ENCODE measurements around the gene POM121C. TPM values are rescaled to one million over a fixed set of nuclear protein-coding genes. Genes with fewer than 3 reads are reported as not detected.
A peak's percentile ranks its signal among the peaks of the same experiment; 100 is the strongest.
"Not testable (repeated sequence)": the region's sequence is repeated elsewhere in the genome, so short reads cannot be mapped to it uniquely, and the experiment has no call there.

The POM121C gene
- total RNA-seq, 1 donor, result 10.8 TPM

DNA sequence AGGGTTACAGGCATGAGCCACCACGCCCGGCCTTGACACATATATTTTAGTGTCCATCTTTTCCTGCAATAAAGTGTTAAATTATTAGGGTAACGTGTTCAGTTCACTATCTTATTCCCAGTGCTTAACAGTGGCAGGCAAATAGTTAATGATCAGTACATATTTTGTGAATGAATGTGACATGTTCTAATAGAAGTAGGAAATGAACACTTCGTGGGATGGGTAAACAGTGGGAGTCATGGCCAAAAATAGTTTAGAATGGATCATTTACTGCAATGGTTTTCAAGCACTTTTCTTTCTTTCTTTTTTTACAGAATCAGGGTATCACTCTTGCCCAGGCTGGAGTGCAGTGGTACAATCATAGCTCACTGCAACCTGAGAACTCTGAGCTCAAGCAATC, 15.9 kb downstream of the POM121C start:
- DNase-seq (ENCODE audit: low read depth), result not testable (repeated sequence)

DNA sequence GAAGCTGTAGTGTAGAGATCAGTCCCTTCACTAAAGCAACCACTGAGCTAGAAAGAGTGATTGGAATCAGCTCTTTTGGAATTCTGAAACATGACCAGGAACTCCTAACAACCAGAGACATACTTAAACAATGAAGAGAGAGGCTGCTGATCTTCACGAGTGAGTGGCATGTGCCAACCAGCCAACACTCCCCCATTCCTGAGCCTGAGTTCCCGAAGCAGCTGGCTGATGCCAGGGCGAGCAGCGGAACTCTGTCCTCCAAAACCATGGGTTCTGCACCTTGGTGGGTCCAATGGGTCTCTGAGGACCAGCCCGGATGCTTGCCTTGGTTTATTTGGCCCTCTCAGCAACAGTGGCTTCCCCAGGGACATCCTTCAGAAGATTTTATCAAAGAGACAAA, 25.6 kb downstream of the POM121C start:
- not testable (repeated sequence) for H3K4me3 ChIP-seq (ENCODE audit: low read depth, low read length); DNase-seq (ENCODE audit: low read depth)

More for the DNA sequence above, 15.9 kb downstream of the POM121C start:
- not testable (repeated sequence) for H3K4me3 ChIP-seq (ENCODE audit: low read depth, low read length)

DNA sequence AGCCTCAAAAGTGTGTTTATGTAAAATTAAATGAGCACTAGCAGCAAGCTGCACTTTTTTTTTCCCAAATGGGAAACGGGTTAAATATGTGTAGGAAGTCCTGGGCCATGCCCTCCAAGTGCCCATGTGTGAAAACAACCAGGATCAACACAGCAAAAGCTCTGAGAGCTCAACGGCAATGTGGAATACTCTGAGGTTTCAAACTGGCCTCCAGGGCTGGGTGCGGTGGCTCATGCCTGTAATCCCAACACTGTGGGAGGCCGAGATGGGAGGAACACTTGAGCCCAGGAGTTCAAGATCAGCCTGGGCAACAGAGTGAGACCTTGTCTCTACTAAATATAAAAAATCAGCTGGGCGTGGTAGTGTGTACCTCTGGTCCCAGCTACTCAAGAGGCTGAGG, 28.1 kb downstream of the POM121C start:
- DNase-seq (ENCODE audit: low read depth); H3K4me3 ChIP-seq (ENCODE audit: low read depth, low read length): not testable (repeated sequence)

DNA sequence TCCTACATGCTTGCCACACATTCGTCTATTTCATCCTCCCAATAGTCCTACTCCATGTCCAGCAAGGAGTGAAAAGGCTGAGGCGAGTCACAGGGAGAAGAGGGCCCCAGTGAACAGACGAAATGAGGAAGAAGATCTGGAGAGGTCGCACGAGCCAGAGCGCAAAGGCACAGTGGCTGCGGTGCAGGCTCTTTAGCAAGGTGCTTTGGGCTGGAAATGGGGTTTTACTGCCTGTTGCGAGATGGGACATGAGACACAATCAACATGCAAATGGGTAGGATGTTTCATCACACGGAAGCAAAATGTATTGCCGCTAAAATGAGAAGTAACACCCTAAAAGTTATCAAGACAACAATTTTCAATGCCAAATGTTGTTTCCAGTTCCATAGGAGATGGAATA, 29.7 kb downstream of the POM121C start:
- DNase-seq (ENCODE audit: low read depth); H3K4me3 ChIP-seq (ENCODE audit: low read depth, low read length): not testable (repeated sequence)

DNA sequence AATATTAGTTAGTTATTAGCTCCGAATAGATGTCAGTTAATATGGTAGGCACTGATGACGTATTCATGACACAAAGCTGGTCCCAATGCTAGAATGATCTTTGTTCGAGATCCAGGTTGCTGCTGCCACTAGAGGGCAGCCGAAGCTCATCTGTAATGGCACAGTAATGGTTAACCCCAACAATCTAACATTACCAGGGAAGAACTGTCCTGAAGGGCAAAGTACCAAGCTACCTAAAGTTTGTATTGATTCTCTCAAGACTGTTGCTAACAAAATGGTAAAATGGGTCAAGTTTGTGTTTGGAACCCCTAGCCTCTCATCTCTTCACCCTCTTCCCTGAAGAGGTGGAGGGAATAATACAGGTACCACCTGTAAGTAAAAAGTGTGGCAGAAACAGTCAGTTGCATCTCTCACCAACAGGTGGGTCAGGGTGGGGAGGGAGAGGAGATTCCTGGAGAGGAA, 33.6 kb downstream of the POM121C start:
- not testable (repeated sequence) for DNase-seq (ENCODE audit: low read depth); H3K4me3 ChIP-seq (ENCODE audit: low read depth, low read length)
- TF ChIP-seq, protein P1, sequence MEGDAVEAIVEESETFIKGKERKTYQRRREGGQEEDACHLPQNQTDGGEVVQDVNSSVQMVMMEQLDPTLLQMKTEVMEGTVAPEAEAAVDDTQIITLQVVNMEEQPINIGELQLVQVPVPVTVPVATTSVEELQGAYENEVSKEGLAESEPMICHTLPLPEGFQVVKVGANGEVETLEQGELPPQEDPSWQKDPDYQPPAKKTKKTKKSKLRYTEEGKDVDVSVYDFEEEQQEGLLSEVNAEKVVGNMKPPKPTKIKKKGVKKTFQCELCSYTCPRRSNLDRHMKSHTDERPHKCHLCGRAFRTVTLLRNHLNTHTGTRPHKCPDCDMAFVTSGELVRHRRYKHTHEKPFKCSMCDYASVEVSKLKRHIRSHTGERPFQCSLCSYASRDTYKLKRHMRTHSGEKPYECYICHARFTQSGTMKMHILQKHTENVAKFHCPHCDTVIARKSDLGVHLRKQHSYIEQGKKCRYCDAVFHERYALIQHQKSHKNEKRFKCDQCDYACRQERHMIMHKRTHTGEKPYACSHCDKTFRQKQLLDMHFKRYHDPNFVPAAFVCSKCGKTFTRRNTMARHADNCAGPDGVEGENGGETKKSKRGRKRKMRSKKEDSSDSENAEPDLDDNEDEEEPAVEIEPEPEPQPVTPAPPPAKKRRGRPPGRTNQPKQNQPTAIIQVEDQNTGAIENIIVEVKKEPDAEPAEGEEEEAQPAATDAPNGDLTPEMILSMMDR (IDR thresholded peaks at IDR 0.05; ENCODE audit: insufficient read depth, low read depth, low read length), result peak; percentile 34

DNA sequence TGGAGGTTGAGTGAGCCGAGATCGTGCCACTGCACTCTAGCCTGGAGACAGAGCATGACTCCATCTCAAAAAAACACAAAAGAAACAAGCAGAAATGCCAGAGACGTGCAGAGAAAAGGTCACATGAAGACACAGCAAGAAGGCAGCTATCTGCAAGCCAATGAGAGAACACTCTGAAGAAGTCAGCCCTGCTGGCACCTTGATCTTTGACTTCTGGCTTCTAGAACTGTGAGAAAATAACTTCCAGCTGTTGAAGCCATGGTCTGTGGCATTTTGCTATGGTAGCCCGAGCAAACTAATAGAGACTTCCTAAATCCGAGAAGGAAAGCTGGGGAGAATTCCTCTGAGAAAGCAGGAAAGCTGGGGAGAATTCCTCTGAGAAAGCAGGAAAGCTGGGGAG, 36.2 kb downstream of the POM121C start:
- DNase-seq (ENCODE audit: low read depth); H3K4me3 ChIP-seq (ENCODE audit: low read depth, low read length): not testable (repeated sequence)

DNA sequence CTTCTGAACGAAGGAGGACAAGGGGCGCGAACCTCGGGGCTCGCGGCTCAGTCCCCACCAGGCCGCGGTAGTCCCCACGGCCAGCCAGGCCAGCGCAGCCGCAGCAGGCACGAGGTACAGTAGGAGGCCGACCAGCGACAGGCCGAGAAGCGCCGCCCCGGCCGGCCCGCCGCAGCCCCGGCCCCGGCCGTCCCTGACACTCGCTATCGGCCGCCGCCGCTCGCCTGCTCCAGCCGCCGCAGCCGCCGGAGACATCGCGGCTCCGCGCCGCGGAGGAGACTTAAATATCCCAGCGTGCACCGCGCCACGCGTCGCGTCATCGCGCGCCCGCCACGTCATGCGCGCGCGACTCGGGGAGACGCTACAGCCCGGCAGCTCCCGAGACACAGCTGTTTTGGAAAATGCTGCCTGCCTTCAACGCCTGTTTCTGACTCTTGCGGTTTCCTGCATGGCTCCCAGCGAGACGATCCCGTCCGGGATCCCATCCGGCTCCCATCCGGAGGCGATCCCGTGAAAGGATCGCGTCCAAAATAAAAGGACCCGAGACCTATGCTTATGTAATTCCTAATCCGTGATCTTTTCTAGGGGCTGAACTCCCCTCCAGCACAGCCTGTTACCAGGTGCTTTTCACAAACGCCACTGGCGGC, 43.5 kb downstream of the POM121C start:
- peak; percentile 46 for DNase-seq (ENCODE audit: low read depth)
- peak overlapping the region; percentile 65 for H3K4me3 ChIP-seq (ENCODE audit: low read depth, low read length)

DNA sequence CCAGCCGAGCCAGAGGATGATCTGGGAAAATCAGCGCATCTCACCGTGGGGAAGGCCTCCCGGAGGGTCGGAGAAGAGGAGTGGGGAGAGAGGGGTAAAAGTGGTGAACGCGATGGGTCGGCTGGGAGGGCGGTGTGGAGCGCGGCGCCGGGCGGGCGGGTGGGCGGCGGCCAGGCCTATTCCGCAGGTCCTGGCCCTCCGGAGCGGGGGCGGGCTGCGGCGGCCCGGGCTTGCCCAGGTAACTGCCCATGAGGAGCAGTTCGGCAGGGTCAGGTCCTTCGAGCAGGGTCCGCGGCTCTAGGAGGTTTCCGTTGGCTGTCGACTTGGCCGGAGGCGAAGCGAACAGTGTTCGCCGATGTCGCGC, 44.0 kb downstream of the POM121C start:
- not testable (repeated sequence) for DNase-seq (ENCODE audit: low read depth)
- peak overlapping the region; percentile 54 for H3K4me3 ChIP-seq (ENCODE audit: low read depth, low read length)

DNA sequence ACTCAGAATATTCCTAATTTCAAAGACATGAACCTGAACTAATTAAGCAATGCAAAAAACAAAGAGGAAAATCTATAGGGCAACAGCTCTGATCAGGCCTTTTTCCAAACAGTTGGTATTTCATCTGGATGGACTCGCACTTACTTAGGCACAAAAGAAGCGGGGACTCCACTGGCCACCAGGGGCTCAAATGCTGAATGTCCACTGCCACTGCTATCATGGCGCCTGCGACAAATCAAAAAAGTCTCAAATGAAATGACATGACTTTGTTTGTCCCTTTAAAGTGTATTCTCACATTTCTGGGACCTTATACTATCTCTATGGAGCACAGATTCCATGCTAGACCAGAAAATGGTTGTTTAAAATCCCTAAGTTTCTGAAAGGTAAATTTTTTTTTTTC, 47.1 kb downstream of the POM121C start:
- not testable (repeated sequence) for H3K4me3 ChIP-seq (ENCODE audit: low read depth, low read length); DNase-seq (ENCODE audit: low read depth)

DNA sequence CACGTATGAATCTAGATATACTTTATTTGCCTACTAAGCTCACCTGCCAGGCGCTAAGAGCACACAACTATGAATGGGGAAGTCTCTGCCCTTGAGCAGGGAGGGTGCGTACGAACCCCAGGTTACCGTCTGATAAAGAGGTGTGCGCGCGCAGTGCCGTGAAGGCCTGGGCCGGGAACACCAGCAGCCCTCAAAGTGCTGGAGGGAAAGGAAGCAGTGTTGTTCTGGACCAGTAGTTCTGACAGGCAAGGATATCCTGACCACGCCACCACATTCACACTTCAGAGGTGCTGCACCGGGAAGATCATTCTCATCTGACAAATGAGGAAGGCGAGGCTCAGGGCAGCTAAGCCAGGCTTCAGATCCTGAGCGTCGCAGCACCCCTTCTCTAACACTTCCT, 62.6 kb downstream of the POM121C start:
- not testable (repeated sequence) for H3K4me3 ChIP-seq (ENCODE audit: low read depth, low read length); DNase-seq (ENCODE audit: low read depth)

DNA sequence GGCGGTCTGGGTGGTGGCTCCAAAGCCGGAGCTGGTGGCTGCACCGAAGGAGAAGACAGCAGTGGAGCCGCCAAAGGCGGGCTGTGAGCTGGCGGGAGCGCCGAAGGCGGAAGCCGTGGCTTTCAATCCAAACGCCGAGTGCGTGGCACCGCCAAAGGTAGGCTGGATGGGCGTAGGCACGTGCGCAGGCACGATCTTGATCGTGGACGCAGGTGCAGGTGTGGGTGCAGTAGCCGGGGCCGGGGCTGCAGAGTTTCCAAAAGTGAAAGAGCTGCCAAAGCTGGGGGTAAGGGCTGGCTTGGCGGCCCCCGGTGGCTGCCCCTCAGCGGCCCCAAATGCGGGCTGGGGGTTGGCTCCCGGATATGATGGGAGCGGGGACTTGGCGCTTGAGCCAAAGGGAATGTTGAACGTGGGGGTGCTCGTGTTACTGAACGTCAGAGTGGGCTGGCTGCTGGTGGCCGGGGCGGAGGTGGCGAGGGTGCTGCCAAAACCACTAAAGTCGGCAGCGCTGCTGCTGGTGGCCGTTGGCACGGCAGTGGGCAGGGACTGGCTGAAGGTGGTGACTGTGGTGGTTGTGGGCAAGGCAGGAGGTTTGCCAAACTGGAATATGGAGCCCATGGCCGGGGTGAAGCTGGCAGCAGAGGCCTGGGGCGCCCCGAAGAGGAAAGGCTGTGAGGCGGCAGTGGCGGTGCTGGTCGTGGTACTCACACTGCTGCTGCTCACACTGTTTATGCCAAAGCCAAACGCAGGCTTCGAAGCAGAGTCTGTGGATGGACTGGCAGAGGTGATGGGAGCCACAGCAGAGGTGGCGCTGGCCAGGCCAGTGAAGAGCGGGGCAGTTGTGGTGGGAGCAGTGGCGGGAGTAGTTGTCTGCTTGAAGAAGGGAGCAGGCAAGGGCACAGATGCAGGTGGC, 64.0 kb downstream of the POM121C start:
- H3K4me3 ChIP-seq (ENCODE audit: low read depth, low read length); DNase-seq (ENCODE audit: low read depth): not testable (repeated sequence)

DNA sequence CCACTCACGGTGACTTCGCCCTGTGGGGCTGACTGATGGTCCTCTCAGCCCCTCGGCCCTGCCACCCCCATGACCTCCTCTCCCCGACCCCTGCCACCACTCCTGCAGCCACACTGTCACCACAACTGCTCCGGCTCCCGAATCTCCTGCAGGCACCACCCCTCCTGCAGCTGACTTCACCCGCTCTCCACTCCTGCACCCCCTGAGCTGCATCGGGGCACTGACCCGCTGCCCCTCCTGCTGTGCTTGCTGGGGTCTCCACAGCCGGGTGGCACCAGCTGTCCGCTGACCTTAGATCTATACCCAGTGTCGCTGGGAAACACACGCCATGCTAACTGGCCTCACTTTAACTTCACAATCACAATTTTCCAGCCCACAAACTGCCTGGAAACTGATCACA, 65.9 kb downstream of the POM121C start:
- DNase-seq (ENCODE audit: low read depth); H3K4me3 ChIP-seq (ENCODE audit: low read depth, low read length): not testable (repeated sequence)

DNA sequence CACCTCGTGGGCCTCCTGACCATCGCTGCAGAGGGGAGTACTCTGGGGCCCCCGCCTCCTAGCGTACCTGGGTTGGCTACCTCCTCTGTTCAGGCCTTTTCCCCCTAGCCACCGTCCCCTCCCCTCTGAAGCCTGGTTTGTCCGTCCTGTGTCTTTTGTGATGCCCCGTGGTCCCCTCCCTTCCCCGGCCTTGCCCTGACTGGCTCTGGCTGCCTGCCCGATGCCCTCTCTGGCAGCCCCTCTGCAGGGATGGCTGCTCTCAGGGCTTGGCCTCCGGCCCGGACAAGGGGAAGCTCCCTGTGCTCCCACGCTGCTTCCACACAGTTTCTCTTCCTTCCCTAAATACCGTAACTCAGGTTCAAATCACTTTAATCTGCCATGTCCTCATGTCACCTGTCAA, 66.4 kb downstream of the POM121C start:
- not testable (repeated sequence) for H3K4me3 ChIP-seq (ENCODE audit: low read depth, low read length); DNase-seq (ENCODE audit: low read depth)

DNA sequence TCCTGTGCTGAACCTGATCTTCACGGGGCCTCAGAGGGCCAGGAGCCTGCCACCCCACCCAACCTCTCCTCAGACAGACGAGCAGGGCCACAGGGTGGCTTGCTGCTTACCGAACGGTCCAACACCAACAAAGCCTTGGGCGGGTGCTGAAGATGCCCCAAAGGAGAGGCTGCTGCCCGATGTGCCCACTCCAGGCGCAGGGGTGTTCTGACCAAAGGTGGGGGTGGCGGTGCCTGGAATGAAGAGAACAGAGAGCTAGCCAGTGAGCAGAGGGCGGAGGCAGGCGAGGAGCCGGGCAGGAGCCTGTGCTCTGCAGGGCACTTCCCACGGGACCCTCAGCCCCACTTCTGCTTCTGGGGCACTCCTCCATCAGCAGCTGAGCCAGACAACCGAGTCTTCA, 66.9 kb downstream of the POM121C start:
- not testable (repeated sequence) for DNase-seq (ENCODE audit: low read depth); H3K4me3 ChIP-seq (ENCODE audit: low read depth, low read length)

DNA sequence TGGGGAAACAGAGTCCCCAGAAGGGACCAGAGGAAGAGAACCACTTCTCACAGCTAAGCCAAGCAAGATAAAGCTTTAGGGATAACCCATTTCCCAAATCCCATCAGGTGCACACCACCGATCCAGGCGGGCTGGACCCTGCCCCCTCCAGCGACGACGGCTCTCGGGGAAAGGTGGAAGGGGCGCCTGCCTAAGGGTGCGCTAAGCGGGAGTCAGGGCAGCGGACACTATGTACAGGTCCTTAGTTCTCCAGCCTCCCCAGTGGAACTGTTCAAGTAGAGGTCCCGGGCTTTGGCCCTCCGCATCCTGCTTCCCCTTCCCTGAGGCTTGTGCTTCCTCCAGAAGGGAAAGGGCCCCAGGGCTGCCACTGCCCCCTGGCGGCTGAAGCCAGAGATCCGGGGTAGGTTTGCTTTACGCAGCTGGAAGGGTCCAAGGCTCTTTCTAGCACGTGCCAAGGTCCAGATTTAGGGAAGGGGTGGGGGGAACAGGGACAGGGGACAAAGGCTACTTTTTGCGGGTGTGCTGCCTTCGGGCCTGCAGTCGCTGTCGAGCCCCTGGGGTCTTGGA, 67.7 kb downstream of the POM121C start:
- not testable (repeated sequence) for H3K4me3 ChIP-seq (ENCODE audit: low read depth, low read length); DNase-seq (ENCODE audit: low read depth)

DNA sequence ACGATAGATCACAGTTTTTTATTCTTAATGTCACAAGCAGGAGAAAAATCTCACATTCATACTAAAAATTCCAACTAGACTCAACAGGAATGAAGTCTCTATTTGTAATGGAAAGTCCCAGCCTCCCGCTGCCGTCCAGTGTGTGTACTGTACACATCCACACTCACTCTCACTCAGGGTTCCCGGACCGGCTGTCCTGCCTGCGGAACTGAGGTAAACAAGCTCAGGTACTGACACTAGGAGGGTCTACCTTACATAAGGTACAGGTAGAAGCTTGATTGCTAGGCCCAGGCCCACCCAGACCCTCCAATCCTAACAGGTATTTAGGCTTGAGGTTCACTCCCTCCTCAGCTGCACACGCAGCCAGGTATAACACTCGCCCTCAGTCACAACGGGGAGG, 69.3 kb downstream of the POM121C start:
- not testable (repeated sequence) for H3K4me3 ChIP-seq (ENCODE audit: low read depth, low read length); DNase-seq (ENCODE audit: low read depth)

DNA sequence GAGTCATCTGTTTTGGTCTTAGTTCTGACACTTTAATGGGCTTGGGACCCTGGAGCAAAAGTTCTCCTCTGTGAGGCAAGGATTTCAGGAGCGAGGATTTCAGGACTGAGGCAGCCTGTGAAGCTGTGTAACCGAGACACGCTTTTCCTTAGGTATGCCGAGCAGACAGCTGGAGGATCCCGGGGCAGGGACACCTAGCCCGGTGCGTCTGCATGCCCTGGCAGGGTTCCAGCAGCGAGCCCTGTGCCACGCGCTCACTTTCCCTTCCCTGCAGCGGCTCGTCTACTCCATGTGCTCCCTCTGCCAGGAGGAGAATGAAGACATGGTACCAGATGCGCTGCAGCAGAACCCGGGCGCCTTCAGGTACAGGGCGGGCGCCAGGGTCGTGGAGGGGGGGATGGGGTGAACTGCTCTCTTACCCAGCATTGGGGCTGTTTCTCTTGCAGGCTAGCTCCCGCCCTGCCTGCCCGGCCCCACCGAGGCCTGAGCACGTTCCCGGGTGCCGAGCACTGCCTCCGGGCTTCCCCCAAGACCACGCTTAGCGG, 70.2 kb downstream of the POM121C start:
- DNase-seq (ENCODE audit: low read depth); H3K4me3 ChIP-seq (ENCODE audit: low read depth, low read length): not testable (repeated sequence)

DNA sequence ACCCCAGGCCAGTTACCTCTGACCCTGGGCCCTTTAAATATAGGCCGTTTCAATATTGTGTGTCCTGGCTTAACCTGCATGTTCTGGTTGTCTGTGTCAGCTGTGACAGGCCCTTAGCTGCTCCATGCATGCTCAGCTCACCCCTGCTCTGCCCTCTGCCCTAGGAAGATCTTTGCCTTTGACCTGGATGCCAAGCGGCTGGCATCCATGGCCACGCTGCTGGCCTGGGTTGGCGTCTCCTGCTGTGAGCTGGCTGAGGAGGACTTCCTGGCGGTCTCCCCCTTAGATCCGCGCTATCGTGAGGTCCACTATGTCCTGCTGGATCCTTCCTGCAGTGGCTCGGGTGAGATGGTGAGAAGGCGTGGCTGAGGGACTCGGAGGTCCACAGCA, 70.7 kb downstream of the POM121C start:
- DNase-seq (ENCODE audit: low read depth); H3K4me3 ChIP-seq (ENCODE audit: low read depth, low read length): not testable (repeated sequence)
